ENCODE results near the gene MYF6.
A peak's percentile ranks its signal among the peaks of the same experiment; 100 is the strongest.

Gene MYF6

GRCh38 chr12:80708259-80708974 is 983 bp downstream of the MYF6 start:
- no peak for TF ChIP-seq TAF1 (IDR thresholded peaks at IDR 0.05; ENCODE audit: borderline replicate concordance, low read depth, low read length)
- no peak for TF ChIP-seq POLR2A (IDR thresholded peaks at IDR 0.05; ENCODE audit: low read depth, low read length)
- FAIRE-seq (peak; percentile 71), DNase-seq (ENCODE audit: insufficient read length) (no peak)

GRCh38 chr12:80708975-80709328 is 1.5 kb downstream of the MYF6 start:
- no peak for FAIRE-seq
- DNase-seq (ENCODE audit: insufficient read length): no peak
- TF ChIP-seq TAF1 (IDR thresholded peaks at IDR 0.05; ENCODE audit: borderline replicate concordance, low read depth, low read length) (no peak), POLR2A (IDR thresholded peaks at IDR 0.05; ENCODE audit: low read depth, low read length) (no peak), POLR2AphosphoS5 (IDR thresholded peaks at IDR 0.05; ENCODE audit: low read depth, low read length) (no peak)

- DNase-seq (ENCODE audit: insufficient read length): no peak
- TF ChIP-seq TAF1 (IDR thresholded peaks at IDR 0.05; ENCODE audit: borderline replicate concordance, low read depth, low read length) (no peak), POLR2A (IDR thresholded peaks at IDR 0.05; ENCODE audit: low read depth, low read length) (no peak)
- peak; percentile 44 for FAIRE-seq
Measured at GRCh38 chr12:80709811-80710726, 2.6 kb downstream of the MYF6 start.

- no peak for FAIRE-seq
Measured at GRCh38 chr12:80710727-80711449, 3.5 kb downstream of the MYF6 start.

GRCh38 chr12:80711866-80712265 is 4.4 kb downstream of the MYF6 start:
- no peak for FAIRE-seq
- no peak for TF ChIP-seq TAF1 (IDR thresholded peaks at IDR 0.05; ENCODE audit: borderline replicate concordance, low read depth, low read length)
- TF ChIP-seq POLR2A (IDR thresholded peaks at IDR 0.05; ENCODE audit: low read depth, low read length): no peak
- no peak for TF ChIP-seq POLR2AphosphoS5 (IDR thresholded peaks at IDR 0.05; ENCODE audit: low read depth, low read length)
- DNase-seq (ENCODE audit: insufficient read length): no peak

More at GRCh38 chr12:80710727-80711449, 3.5 kb downstream of the MYF6 start:
- no peak for TF ChIP-seq POLR2A (IDR thresholded peaks at IDR 0.05; ENCODE audit: low read depth, low read length)
- no peak for TF ChIP-seq TAF1 (IDR thresholded peaks at IDR 0.05; ENCODE audit: borderline replicate concordance, low read depth, low read length)
- no peak for TF ChIP-seq POLR2AphosphoS5 (IDR thresholded peaks at IDR 0.05; ENCODE audit: low read depth, low read length)
- no peak for DNase-seq (ENCODE audit: insufficient read length)

GRCh38 chr12:80712866-80713265 is 5.4 kb downstream of the MYF6 start:
- DNase-seq (ENCODE audit: insufficient read length) (no peak), FAIRE-seq (no peak)
- TF ChIP-seq TAF1 (IDR thresholded peaks at IDR 0.05; ENCODE audit: borderline replicate concordance, low read depth, low read length): no peak
- no peak for TF ChIP-seq POLR2AphosphoS5 (IDR thresholded peaks at IDR 0.05; ENCODE audit: low read depth, low read length)
- no peak for TF ChIP-seq POLR2A (IDR thresholded peaks at IDR 0.05; ENCODE audit: low read depth, low read length)

GRCh38 chr12:80713419-80713818 is 6.0 kb downstream of the MYF6 start:
- DNase-seq (ENCODE audit: insufficient read length) (no peak), FAIRE-seq (no peak)
- TF ChIP-seq POLR2A (IDR thresholded peaks at IDR 0.05; ENCODE audit: low read depth, low read length) (no peak), POLR2AphosphoS5 (IDR thresholded peaks at IDR 0.05; ENCODE audit: low read depth, low read length) (no peak), TAF1 (IDR thresholded peaks at IDR 0.05; ENCODE audit: borderline replicate concordance, low read depth, low read length) (no peak)

GRCh38 chr12:80714055-80714454 is 6.6 kb downstream of the MYF6 start:
- TF ChIP-seq POLR2AphosphoS5 (IDR thresholded peaks at IDR 0.05; ENCODE audit: low read depth, low read length) (no peak), POLR2A (IDR thresholded peaks at IDR 0.05; ENCODE audit: low read depth, low read length) (no peak)
- no peak for DNase-seq (ENCODE audit: insufficient read length)
- no peak for FAIRE-seq

- FAIRE-seq: no peak
- TF ChIP-seq POLR2AphosphoS5 (IDR thresholded peaks at IDR 0.05; ENCODE audit: low read depth, low read length) (no peak), POLR2A (IDR thresholded peaks at IDR 0.05; ENCODE audit: low read depth, low read length) (no peak), TAF1 (IDR thresholded peaks at IDR 0.05; ENCODE audit: borderline replicate concordance, low read depth, low read length) (no peak)
- no peak for DNase-seq (ENCODE audit: insufficient read length)
Measured at GRCh38 chr12:80714846-80715245, 7.4 kb downstream of the MYF6 start.

GRCh38 chr12:80715713-80716249 is 8.3 kb downstream of the MYF6 start:
- TF ChIP-seq POLR2AphosphoS5 (IDR thresholded peaks at IDR 0.05; ENCODE audit: low read depth, low read length) (no peak), TAF1 (IDR thresholded peaks at IDR 0.05; ENCODE audit: borderline replicate concordance, low read depth, low read length) (no peak), POLR2A (IDR thresholded peaks at IDR 0.05; ENCODE audit: low read depth, low read length) (no peak)
- no peak for FAIRE-seq
- DNase-seq (ENCODE audit: insufficient read length): no peak
